ENCODE results near the gene RNU1-3. TPM values are rescaled to one million over a fixed set of nuclear protein-coding genes. Genes with fewer than 3 reads are reported as not detected.
"Not testable (repeated sequence)": the region's sequence is repeated elsewhere in the genome, so short reads cannot be mapped to it uniquely, and the experiment has no call there.

Gene RNU1-3
- total RNA-seq, 3 donors from 2014 or later: 2,195 to 6,222 (median 2,378) TPM

DNA sequence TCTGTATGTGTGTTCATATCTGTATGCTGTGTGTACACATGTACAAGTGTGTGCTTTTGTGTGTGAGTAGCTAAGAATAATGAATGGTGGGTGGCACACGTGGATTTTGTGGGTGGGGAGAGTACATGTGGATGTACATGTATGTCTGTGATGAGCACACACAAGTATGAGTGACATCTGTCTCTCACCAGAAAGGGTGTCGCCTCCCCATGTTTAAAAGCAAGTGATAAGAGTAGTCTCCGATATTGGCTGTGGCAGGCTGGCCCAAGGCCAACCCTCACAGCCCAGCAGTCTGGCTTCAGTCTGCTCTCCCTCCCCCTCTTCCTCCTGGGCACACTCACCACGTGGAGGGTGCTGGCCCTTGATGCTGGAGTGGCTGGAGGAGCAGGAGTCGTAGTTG is 36.9 kb upstream of the RNU1-3 start:
- H3K36me3 ChIP-seq (ENCODE audit: low read depth); ATAC-seq; H3K4me3 ChIP-seq; H3K9me3 ChIP-seq; H3K4me1 ChIP-seq (ENCODE audit: low read depth); intact Hi-C loops (cut with DNase I, micrococcal nuclease): not testable (repeated sequence)
- DNase-seq: peak in 1 of 3 donors; percentile 29

DNA sequence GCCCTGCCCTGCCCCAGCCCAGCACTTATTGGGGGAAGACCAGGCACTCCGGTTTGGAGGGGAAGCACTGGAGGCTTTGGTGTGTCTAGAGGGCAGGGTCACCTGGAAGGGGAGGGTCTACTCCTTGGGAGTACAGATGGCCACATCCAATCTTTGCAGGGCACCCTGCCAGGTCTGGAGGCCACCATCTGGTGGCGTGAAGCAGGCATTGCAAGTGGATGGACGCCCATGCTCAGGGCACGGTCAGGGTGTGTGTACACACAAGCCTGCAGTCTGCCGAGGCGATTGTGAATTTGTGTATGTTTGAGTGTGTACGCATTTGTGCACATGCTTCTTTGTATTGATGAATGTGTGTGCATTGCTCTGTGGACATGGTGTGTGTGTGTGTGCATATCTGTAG is 36.4 kb upstream of the RNU1-3 start:
- H3K4me1 ChIP-seq (ENCODE audit: low read depth); H3K4me3 ChIP-seq; H3K36me3 ChIP-seq (ENCODE audit: low read depth); H3K9me3 ChIP-seq; DNase-seq; intact Hi-C loops (cut with DNase I, micrococcal nuclease): not testable (repeated sequence)
- ATAC-seq: peak; percentile 80

DNA sequence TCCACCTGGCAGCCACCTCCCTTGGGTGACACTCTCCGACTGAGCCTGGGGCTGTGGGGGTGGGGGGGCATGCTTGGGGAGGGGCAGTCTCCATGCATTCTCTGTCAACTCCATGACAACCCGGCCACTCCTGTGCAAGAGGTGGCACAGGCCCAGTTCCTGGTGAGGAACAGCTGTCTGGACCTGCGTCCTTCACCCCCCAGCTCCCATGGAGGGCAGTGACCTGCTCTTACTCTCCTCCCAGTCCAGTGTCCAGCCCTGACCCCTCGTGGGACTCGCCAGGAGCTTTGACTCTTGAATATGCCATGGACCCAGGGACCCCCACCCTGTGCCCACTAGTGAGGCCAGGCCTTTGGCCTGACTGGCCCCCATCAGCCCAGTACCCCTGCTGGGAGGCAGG is 35.5 kb upstream of the RNU1-3 start:
- intact Hi-C loops (cut with DNase I, micrococcal nuclease); H3K4me1 ChIP-seq (ENCODE audit: low read depth); H3K9me3 ChIP-seq; H3K4me3 ChIP-seq; ATAC-seq; H3K36me3 ChIP-seq (ENCODE audit: low read depth): not testable (repeated sequence)
- peak in 1 of 3 donors; percentile 33 for DNase-seq

DNA sequence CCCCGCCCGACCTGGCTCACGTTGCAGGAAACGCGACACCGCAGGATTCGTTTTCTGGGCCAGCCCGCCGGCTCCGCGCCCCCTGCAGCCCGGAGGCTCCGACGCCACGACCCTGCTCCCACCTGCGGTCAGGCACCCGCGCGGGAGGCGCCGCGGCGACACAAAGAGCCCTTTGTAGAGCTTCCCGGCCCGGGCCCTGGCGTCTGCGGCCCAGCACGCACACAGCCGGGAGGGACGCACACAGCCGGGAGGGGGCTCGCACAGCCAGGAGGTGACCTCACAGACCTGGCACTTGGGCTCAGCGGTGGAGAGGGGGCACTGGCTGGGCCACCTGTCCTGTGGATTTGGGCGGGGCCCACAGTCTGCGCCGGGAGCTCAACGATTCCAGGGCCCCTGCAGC is 34.4 kb upstream of the RNU1-3 start:
- H3K4me3 ChIP-seq; intact Hi-C loops (cut with DNase I, micrococcal nuclease); H3K9me3 ChIP-seq; H3K36me3 ChIP-seq (ENCODE audit: low read depth); H3K4me1 ChIP-seq (ENCODE audit: low read depth): not testable (repeated sequence)
- DNase-seq (peak in 1 of 3 donors; percentile 6), ATAC-seq (peak; percentile 11)

DNA sequence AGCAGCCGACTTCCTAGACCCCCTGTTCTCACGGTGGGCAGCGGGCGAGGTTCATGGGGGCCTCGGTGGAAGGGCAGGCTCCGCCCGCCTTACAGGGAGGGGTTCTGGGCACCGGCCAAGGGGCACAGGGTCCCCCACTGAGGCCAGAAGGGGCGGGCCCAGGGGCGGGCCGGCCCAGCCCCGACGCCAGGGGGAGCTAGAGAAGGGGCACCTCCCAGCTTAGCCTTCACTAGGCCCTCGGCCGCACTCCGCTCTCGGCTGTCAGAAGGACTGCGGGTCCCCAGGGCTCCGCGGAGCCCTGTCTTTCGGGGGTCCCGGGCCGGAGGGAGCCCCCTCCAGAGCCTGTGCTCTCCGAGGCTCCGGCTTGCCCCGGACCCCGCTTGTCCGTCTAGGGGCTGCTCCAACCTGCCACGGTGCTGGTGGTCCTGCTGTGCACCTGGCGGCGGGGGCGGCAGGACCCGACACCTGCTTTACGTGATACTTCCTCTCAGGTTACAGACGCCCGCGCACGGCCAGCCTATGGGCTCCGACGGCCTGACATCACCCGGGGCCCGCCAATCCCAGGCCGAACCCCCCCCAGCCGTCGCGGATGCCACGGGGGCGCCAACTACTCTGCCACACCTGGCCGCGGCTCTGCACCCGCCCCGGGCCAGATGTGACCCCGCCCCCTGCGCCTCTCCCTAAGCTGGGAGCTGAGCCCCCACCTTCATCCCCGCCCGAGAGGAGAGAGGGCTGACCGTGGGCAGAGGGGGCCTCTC is 33.6 kb upstream of the RNU1-3 start:
- H3K4me3 ChIP-seq; H3K9me3 ChIP-seq; H3K36me3 ChIP-seq (ENCODE audit: low read depth); H3K4me1 ChIP-seq (ENCODE audit: low read depth); intact Hi-C loops (cut with DNase I, micrococcal nuclease): not testable (repeated sequence)
- ATAC-seq (peak; percentile 27), DNase-seq (peak in 1 of 3 donors; percentile 5)

DNA sequence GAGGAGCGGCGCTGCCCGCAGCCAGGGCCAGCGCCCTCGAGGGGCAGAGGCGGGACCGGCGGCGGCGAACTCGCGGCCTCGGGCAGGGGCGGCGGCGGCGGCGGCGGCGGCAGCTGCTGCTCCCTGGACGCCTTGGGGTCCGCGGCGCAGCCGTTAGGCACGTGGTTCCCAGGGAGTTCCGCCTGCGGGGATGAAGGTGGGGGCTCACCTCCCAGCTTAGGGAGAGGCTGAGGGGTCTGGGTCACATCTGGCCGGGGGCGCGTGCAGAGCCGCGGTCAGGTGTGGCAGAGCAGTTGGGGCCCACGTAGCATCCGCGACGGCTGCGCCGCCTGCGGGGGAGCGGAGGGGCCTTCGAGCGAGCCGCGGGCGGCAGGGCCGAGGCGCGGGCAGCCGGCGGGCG is 32.7 kb upstream of the RNU1-3 start:
- intact Hi-C loops (cut with DNase I, micrococcal nuclease); H3K9me3 ChIP-seq; H3K4me3 ChIP-seq; H3K4me1 ChIP-seq (ENCODE audit: low read depth); ATAC-seq; H3K36me3 ChIP-seq (ENCODE audit: low read depth): not testable (repeated sequence)
- DNase-seq: peak in 1 of 3 donors; percentile 8

DNA sequence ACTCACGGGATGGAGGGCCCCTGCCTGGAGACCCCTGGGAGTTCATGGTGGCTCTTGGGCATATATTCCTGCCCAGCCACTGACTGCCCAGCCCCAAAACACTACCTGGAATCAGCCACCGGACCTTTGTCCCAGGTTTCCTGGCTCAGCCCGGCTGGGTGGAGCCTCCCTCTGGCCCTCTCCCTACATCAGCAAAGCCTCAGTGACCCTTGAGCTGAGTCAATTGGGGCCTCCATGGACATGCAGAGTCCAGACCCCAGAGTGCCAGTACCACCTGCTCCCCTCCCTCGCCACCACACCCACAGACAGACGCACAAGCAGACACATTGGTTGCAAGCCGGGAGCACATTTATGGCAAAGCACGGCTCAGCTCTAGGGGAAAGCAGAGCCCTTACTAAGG is 30.4 kb upstream of the RNU1-3 start:
- H3K4me3 ChIP-seq; intact Hi-C loops (cut with DNase I, micrococcal nuclease); H3K9me3 ChIP-seq; H3K36me3 ChIP-seq (ENCODE audit: low read depth); H3K4me1 ChIP-seq (ENCODE audit: low read depth): not testable (repeated sequence)
- DNase-seq (peak; percentile 36 to 58 (median 51)), ATAC-seq (peak; percentile 64)

DNA sequence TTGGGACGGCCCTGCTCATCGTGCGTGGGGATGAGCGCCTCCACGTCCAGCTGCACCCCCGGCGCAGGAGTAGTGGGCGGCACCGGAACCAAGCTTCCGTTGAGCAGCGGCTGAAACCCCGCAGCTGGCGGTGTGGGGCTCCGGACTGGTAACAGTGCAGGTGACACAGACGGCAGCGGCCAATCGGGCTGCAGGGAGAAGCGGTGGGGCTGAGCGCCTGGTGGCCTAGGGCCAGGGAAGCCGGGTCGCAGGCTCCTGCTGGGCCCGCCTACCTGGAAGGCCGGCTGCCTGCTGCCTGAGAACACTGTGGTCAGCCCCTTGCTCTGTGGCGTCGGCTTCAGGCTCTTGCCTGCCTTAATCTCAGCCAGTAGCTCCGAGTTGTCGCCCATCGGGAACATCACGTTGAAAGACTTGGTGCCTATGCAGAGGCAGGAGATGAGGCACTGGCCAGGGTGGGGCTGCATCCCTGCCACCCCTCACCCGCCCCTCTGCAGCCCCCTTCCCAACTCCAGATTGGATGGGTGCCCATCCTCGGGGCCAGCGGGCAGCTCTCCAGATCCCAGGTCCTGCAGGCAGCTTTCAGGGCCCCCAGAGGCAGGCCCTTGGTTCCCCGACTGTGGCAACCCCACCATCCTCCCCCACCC is 29.9 kb upstream of the RNU1-3 start:
- H3K36me3 ChIP-seq (ENCODE audit: low read depth); H3K4me3 ChIP-seq; ATAC-seq; intact Hi-C loops (cut with DNase I, micrococcal nuclease); H3K9me3 ChIP-seq; H3K4me1 ChIP-seq (ENCODE audit: low read depth): not testable (repeated sequence)
- DNase-seq: peak in 2 of 3 donors; percentile 44 to 54

DNA sequence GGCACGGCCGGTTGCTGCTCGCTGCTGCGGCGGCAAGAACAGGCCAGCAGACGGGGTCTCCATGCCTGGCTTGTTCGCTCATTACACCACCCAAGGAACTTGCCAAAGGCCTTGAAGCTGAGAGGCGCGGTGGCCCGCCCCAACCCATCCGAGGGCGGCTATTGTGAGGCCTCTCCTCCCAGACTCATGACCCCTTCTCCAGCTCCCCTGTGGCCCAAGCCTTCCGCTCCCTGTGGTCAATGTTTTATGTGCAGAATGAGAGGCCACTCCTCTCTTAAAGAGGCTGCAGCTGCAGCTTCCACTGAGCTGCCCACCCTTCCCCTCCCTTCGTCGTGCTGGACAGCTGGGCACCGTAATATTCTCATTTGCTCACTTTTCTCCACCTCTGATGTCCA is 27.6 kb upstream of the RNU1-3 start:
- H3K36me3 ChIP-seq (ENCODE audit: low read depth); DNase-seq; intact Hi-C loops (cut with DNase I, micrococcal nuclease); H3K4me3 ChIP-seq; ATAC-seq; H3K9me3 ChIP-seq; H3K4me1 ChIP-seq (ENCODE audit: low read depth): not testable (repeated sequence)

DNA sequence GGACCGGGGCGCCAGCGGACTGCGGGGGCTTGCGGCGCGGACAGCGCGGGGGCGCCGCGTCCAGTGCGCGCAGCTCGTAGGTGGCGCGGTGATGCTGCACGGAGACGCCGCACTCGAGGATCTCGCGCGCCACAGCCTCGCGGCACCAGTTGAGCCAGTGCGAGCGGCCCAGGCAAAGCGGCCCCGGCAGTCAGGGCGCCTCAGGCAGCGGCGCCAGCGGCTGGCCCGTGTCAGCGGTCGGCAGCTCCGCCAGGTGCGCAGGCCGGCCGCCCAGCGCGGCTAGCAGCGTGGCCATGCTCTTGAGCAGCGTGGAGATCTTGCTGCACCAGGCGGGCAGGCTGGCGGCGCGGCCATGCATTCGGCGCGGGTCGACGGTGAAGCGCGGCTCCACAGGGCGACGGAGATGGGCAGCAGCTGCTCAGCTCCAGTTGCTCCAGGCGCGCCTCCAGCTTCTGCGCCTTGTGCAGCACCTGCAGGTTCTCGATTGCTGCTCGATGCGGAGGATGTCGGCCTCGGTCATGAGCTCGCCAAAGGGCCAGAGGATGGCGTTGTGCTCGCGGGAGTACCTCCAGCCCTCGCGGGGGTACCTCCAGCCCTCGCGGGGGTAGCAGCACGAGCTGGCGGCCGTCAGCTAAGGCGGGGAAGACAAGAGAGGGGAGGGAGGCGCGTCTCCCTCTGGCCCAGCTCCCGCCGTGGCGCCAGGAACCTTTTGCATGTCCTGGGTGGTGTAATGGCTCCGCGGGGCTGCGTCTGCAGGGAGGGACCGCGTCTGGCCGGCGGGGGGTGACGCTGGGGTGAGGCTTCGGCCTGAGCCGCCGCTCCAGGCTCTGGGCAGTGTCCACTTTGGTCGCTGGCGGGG is 26.9 kb upstream of the RNU1-3 start:
- H3K9me3 ChIP-seq; H3K36me3 ChIP-seq (ENCODE audit: low read depth); H3K4me3 ChIP-seq; H3K4me1 ChIP-seq (ENCODE audit: low read depth); intact Hi-C loops (cut with DNase I, micrococcal nuclease): not testable (repeated sequence)
- DNase-seq (peak in 2 of 3 donors; percentile 9 to 13), ATAC-seq (peak; percentile 25)

DNA sequence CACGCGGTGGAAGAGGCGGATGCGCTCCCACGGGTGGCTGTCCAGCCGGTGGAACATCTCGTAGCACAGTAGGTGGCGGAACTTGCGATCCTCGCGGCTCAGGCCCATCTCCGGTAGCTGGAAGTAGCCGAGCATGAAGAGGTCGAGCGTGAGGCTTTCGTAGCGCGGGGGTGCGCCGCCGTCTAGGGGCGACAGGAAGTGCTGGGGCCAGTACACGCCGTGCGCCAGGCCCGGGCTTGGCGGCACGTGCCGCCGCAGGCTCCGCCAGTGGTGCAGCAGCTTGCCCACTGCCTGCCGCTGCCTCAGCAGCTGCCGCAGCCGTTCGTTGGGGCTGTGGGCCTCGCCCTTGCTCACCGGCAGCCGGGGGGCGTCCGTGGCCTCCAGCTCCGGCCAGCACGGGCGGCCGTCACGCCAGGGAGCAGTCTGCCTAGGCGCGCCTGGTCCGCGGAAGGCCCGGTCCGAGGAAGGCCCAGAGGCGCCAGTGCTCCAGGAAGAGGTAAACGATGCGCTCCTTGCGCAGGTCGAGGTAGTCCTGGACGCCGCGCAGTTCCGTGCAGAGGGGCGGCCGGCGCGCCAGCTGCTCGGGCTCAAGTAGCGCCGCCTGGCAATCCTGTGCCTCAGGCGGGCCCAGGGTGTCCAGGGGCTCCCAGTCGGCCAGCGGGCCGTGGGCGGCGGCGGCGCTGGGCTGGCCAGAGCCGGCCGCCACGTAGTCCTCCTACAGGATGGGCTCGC is 26.1 kb upstream of the RNU1-3 start:
- H3K4me3 ChIP-seq; H3K36me3 ChIP-seq (ENCODE audit: low read depth); H3K9me3 ChIP-seq; intact Hi-C loops (cut with DNase I, micrococcal nuclease); H3K4me1 ChIP-seq (ENCODE audit: low read depth): not testable (repeated sequence)
- ATAC-seq: peak; percentile 29
- DNase-seq: peak in 2 of 3 donors; percentile 6 to 10

DNA sequence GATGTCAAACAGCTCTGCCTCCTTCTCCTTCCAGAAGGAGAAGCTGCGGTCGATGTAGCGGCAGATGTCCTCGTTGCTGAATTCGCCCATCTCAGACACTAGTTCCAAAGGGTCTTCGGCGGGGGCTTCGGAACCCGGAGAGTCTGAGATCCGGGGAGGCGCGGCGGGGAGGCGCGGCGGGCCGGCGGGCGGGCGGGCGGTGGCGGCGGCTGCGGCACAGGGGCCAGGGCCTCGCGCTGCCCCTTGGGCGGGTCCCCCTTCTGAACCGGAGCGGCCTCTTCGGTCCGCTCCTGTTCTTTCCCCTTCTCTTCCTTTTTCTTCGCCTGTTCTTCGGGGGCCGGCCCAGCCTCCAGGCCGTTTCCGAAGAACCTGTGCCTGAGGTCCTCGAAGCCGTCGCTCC is 25.5 kb upstream of the RNU1-3 start:
- intact Hi-C loops (cut with DNase I, micrococcal nuclease); H3K4me3 ChIP-seq; ATAC-seq; H3K36me3 ChIP-seq (ENCODE audit: low read depth); DNase-seq; H3K9me3 ChIP-seq; H3K4me1 ChIP-seq (ENCODE audit: low read depth): not testable (repeated sequence)

DNA sequence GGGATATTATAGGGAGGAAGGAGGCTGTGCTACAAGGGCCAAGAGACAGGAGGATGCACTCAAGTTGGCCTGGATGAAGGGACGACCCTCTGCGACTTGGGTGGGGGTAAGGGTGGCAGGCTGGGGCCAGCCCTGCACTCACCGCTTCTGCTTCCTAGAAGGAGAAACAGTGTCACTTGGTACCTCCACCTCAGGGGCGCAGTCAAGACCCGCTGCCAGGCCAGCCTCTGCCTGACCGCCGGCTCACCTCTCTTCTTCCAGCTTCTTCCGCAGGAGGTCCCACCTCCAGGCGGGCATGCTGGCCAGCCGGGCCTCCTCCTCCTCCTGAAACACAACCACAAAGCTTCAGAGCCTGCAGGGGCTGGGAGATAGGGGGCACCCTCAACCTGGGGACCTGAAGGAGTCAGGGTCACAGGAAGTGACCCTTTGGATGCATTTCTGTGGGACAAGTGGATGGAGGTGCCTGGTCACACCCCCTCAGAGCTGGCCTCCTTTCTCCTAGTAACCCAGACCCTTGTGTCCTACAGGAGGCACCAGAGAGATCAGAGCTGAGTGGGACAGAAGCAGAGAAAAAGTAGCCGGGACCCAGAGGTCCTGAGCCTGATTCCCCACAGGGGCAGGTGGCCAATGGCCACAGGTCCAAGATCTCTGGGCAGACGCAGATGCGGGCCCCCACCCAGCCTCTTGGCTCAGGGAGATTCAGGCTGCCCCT is 24.4 kb upstream of the RNU1-3 start:
- H3K4me3 ChIP-seq; H3K4me1 ChIP-seq (ENCODE audit: low read depth); ATAC-seq; DNase-seq; H3K9me3 ChIP-seq; intact Hi-C loops (cut with DNase I, micrococcal nuclease); H3K36me3 ChIP-seq (ENCODE audit: low read depth): not testable (repeated sequence)
